ENCODE data around the gene BBS5.
"Not testable (repeated sequence)": the region's sequence is repeated elsewhere in the genome, so short reads cannot be mapped to it uniquely, and the experiment has no call there.

The BBS5 gene

DNA sequence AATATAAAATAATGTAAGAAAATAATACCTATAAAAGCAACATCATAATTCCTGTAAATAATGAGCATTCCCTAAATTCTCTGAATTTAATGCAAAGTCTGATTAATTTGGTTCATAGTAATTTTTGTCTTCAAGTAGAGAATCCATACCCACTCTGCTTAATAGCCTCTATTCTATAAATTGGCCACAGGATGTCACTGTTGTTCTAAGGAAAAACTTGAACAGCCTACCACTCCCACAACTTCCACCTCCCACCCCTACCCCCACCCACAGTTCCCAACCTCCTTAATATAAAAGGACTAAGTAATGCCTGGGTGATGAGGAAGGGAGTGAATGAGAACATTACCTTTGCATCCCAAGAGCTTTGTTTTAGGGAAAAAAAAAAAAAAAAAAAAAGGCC lies 27.2 kb upstream of the BBS5 start:
- TF ChIP-seq, protein P1, sequence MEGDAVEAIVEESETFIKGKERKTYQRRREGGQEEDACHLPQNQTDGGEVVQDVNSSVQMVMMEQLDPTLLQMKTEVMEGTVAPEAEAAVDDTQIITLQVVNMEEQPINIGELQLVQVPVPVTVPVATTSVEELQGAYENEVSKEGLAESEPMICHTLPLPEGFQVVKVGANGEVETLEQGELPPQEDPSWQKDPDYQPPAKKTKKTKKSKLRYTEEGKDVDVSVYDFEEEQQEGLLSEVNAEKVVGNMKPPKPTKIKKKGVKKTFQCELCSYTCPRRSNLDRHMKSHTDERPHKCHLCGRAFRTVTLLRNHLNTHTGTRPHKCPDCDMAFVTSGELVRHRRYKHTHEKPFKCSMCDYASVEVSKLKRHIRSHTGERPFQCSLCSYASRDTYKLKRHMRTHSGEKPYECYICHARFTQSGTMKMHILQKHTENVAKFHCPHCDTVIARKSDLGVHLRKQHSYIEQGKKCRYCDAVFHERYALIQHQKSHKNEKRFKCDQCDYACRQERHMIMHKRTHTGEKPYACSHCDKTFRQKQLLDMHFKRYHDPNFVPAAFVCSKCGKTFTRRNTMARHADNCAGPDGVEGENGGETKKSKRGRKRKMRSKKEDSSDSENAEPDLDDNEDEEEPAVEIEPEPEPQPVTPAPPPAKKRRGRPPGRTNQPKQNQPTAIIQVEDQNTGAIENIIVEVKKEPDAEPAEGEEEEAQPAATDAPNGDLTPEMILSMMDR (IDR thresholded peaks at IDR 0.05; ENCODE audit: low read length, missing control alignments) = peak; percentile 47
- DNase-seq (ENCODE audit: low read depth) = peak; percentile 72
- H3K4me3 ChIP-seq (replicated peaks; ENCODE audit: low read depth, low read length) = no peak overlapping the region

DNA sequence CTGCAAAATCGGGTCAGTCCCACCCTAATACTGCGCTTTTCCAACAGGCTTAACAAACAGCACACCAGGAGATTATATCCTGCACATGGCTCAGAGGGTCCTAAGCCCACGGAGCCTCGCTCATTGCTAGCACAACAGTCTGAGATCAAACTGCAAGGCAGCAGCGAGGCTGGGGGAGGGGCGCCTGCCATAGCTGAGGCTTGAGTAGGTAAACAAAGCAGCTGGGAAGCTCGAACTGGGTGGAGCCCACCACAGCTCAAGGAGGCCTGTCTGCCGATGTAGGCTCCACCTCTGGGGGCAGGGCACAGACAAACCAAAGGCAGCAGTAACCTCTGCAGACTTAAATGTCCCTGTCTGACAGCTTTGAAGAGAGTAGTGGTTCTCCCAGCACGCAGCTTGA lies 26.2 kb upstream of the BBS5 start:
- DNase-seq (ENCODE audit: low read depth); H3K4me3 ChIP-seq (replicated peaks; ENCODE audit: low read depth, low read length): not testable (repeated sequence)

DNA sequence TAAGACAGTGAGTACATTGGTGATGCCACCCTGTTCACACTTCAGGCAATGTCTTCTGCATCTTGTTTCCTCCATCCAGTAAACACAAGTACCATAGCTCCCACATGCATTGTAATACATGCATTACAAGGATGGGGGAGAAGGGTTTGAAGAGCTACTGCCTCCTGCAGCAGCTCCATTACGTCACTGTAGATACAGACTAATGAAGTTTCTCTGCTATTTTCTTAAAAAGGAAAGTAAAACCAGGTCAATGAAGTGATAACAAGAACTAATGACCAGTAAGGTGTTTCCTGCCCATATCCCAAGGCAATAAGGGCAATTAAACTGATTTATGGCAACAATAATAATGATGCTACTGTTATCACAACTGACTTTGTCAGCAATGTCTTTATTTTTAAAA lies 18.2 kb upstream of the BBS5 start:
- DNase-seq (ENCODE audit: low read depth) = no peak
- TF ChIP-seq, protein P1 (IDR thresholded peaks at IDR 0.05; ENCODE audit: low read length, missing control alignments) = no peak
- no peak overlapping the region for H3K4me3 ChIP-seq (replicated peaks; ENCODE audit: low read depth, low read length)

DNA sequence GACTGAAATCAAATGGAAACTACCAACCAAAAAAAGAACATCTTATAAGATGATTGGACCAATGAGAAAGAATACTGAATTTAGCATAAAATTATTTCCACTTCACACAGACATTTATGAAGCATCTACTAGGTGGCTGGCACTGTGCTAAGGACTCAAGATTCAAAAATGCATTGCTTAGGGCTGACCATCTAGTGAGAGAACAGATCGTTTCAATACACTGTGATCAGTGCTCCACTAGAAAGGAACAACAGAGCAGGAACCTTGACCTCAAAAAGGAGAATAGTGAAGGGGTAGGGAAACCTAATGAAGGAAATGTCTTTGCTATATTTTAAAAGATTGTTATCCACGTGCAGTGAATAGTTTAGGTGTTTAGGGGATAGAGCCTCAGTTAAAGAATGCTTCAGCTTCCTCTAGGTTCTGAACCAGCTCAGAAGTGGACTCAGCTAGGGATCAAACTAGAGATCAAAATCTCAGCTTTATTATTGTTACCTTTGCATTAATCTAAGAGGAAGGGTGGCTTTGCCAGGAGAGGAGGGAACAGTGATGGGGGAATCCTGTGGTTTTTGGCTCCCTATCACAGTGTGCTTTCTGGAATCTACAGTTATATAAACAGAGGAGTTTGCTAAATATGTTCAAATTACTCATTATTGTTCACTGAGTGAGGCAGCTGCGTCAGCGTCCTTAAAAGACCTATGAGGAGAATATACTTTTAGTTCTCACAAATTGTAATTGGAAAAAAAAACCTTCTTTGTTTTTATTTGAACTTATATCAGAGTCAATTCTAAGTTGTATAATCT lies 16.2 kb upstream of the BBS5 start:
- peak; percentile 83 for DNase-seq (ENCODE audit: low read depth)
- no peak overlapping the region for H3K4me3 ChIP-seq (replicated peaks; ENCODE audit: low read depth, low read length)

DNA sequence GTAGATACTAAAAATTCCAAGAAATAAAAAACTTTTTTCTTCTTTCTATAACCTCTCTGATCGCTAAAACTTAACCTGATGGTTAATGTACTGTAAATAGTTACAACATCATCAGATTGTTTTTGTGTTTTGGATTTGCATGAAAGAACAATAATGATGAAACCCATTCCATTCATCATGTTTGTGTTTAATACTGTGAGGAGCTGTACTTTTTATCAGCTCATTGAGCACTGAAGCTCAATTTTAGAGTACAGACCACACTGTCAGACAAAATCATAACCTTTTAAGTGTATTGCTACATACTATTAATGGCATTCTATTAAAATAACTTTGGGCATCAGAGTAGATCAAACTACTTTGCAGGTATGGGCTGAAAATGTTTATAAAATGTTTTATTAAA lies 14.8 kb upstream of the BBS5 start:
- no peak for DNase-seq (ENCODE audit: low read depth)
- TF ChIP-seq, protein P1 (IDR thresholded peaks at IDR 0.05; ENCODE audit: low read length, missing control alignments) = no peak
- H3K4me3 ChIP-seq (replicated peaks; ENCODE audit: low read depth, low read length) = no peak overlapping the region

More for the DNA sequence above, 16.2 kb upstream of the BBS5 start:
- TF ChIP-seq, protein P1 (IDR thresholded peaks at IDR 0.05; ENCODE audit: low read length, missing control alignments) = no peak

DNA sequence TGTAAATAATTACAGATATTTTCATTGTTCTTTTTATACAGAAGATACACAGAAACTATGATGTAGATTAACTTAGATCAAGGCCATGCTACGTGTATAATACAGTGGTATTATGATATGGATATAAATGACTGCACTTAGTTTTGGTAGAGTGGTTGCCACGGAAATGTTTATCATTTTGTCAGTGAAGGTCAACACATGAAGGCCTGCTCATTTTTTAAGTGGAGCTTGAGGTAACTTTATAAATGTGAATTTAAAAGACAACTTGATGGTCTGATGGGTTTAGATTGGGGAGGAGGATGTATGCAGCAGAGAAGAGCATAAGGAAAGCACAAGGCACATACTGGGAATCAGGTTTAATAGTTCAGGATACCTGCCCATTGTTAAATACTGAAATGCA lies 14.4 kb upstream of the BBS5 start:
- no peak for DNase-seq (ENCODE audit: low read depth)
- no peak overlapping the region for H3K4me3 ChIP-seq (replicated peaks; ENCODE audit: low read depth, low read length)
- TF ChIP-seq, protein P1 (IDR thresholded peaks at IDR 0.05; ENCODE audit: low read length, missing control alignments) = no peak

DNA sequence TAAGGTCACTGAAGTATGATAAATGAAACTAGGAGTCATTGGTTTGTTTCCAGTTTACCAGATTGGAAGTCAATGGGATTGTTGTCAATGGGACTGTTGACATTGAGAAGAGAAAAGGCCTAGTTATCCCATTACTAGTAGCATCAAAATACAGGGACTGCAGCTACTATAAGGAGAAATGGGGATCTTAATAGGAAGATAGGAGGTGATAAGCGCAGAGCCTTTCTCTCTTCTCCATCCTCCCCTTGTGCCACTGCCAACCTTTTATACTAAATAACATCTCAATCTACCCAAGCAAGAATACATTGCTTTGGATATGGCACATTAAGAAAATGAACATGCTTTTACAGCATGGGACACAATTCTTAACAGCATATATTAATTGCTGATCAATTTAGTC lies 10.5 kb upstream of the BBS5 start:
- TF ChIP-seq, protein P1 (IDR thresholded peaks at IDR 0.05; ENCODE audit: low read length, missing control alignments) = no peak
- H3K4me3 ChIP-seq (replicated peaks; ENCODE audit: low read depth, low read length) = no peak overlapping the region
- DNase-seq (ENCODE audit: low read depth) = no peak
